Stromal cell of bone marrow (primary cell): Measurements from ENCODE around the gene NEBL.

Experiments used
- DNase-seq: peaks from one replicate; pipeline ENCODE4 v3.0.0-alpha.2; 2012; ENCODE audit warnings: low read depth

NEBL gene

GRCh38 chr10:20903635-20904390, 6.7 kb upstream of the NEBL start:
- no peak for DNase-seq

DNA sequence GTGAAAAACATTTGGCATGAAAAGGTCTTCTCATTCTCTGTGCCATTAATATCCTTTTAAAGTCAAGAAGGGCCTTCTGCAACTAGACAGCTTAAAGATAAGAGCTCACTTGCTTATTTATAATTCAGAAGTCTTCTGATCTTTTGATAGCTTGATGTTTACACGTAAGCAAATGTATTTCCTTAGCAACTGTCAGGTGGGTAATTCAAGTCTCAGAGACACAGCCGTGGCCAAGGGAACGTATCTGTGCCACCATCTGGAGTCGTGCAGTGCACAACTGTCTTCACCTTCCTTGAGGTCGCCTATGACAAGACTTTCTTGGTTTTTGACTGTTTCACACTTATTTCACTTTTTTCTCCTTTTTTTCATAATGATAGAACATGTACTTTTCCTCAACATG, 4.0 kb upstream of the NEBL start:
- DNase-seq = no peak

DNA sequence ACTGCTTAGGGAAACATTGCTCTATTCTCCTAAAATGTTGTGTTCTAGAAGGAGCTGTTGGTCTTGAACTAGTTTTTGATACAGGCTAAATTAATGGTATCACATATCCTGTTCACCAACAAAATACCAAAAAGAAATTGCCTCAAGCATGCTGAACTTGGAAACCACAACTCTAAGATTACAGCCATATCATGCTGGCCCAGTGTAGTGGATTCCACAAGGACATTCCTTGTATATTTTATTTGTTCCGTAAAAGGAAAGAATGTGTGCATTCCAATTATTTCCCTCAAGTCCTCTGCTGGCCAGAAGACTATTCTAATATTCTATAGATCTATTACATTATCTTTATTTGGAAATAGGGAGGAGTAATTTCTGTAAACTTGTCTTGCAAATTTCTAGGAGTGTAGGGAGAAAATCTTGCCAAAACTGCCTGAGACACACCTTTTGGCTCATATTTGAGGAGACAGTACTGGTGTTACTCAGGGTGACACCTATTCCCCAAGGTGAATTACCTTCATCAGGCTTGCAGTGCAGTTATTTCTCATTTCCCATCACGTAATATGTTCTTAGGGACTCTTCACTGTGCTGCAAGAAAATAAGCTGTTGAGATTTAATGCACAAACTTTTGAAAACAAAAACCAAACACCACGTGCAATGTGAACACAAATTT, 1.9 kb upstream of the NEBL start:
- DNase-seq = no peak

DNA sequence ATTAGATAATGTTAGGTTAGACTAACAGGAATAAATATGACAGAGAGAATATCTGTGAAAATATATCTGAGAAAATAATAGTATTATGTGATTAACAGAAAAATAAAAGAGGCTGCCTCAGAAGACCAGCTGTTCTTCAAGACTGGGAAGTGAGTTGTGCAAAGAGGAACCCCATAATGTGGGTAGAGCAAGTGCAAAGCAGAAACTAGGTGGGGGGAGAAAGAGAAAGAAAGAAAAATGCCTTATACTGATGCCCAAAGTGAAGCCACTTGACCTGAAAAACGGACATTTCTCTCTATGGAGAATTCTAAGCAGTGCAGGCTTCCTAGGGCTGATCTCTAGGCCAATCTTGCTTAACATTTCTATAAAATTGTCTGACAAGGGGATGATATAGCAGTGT, 3.8 kb downstream of the NEBL start:
- no peak for DNase-seq

DNA sequence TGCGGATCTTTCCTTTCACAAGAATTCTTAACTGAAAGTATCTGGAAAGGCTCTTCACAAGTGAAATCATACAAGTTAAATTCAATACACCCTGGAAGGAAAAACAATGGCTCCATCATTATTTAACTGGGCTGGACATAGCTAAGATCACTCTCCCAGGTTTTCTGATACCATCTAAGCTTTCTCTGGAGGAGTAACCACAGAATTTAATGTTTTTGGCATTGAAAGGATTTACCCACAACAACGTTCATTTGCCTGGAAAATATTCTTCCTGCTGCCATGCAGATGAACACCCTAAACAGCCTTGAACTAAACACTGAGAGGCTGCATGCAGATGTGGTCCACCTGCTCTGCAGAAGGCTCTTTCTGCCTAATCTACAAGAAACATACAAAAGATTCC, 4.3 kb downstream of the NEBL start:
- no peak for DNase-seq

DNA sequence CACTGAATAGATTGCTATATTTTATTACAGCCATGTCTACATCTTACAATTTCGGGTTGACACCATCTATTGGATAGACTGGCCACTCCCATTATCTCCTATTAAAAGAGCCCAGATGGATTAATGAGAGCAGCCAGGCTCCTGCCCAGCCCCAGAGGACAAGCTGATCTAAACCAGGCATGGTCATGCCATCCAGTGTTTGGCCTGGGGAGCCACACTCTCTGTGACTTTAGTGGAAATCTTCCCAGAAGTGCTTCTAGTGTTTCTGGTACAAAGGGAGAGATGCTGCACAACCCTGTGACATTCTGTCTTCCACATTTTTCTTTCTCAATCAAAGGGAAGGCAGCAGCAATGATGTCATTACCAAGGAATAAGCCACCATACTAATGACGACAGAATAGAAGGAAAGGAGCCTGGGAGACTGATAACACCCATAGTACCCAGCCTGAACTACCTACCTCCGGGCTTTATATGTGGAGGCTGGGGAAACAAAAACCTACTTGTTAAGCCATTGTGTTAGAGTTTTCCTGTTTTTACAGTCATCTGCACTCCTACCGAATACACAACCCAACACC, 5.0 kb downstream of the NEBL start:
- no peak for DNase-seq

DNA sequence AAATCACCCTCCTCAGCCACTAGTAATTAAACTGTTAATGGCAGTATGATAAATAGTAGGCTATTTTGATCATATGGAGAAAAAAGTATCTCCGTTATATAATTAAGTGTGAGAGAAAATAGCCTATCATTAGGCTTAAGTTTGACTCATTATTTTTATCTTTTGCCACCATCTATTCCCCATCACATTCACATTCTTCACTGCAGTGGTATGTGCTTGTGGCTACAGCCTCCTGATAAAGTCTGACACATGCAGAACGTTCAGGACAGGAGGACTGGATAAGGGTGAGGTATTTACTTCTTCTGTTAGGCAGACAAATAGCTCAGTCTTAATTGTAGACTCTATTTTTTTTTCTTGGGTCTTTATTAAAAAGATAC, 5.8 kb downstream of the NEBL start:
- DNase-seq = no peak

- no peak for DNase-seq
These were observed 6.4 kb downstream of the NEBL start for GRCh38 chr10:20890491-20891337.

DNA sequence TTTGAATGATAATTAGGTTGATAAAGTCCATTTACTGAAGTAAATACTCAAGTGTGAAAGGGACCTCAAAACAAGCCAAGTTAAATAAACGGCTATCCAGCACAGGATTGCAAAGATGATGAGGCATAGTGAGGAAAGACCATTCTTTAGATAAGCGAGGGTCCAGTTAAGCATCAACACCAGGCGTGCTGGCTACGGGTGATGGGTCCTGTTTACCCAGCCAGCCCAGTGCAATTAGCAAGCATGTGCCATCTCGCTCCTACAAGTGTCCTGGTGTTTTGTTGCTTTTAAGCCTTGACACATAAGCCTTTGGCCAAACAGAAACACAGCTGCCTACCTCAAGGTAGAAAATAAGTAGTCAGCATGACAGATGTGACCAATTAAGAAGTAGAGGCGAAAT, 7.1 kb downstream of the NEBL start:
- DNase-seq = no peak

DNA sequence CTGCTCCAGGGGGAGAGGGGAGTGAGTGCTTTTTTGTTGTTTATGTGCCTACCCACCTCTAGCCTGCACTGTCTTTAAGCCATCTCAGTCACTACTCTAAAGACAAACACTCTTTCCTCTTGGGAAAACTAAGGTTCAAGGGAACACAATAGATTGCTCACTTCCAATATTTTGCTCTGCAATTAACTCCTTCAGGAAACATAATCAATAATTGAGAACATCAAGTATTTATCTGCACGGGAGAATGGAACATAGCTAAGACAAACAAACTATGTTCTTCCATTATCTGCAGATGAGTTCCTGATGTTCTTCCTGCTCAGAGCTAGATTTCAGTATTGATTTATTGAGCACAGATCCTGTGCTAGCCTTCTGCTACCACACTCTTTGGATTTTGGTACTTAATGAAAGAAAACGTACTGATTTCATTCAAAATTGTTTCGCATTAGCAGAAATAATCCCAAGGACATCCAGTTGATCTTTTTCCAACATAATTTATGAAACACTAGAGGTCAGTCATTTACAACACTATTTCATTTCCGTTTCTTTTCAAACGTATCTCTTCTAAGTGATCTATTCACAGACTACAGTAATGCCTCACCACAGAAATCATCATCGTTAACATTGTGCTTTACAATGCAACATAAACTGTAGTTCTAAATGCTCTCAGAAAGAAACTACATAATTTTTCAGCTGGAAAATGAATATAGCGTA, 8.3 kb downstream of the NEBL start:
- no peak for DNase-seq

DNA sequence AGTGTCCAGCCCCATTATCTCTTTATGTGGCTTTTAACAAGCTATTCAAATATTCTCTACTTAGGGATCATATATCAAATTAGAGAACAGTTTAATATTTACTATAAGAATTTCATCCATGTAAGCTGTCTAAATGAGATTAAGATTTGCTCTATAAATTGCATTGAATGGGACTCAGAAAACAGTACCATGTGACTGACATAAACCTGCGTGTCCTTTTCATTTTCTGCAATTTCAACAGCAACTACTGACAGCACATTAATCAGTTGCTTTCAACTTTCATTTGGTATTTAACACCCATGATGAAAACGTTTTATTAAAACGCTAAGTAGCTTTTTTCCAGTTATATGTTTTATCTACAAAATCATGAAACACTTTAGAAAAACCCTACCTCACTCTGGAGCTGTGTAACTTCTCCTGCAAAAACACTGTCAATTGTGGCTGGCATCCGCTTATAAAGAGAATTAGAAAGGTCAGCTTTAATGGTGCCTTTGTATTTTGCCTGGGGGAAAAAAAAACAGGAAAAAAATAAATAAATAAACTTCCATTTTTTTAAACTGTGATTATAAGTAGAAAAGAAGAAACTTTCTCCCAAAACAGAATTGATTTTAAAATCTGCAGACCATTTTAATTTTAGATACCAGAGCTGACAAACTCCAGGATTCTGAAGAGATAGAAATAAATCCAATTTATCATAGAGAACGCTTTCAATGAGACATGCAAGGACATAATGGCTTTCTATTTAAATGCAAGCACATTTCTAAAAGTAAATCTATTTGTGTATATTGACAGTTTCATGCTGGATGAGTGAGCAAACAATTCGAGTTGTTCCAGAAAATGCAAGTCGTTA, 9.2 kb downstream of the NEBL start:
- no peak for DNase-seq

- DNase-seq = no peak
These were observed 11.4 kb downstream of the NEBL start for GRCh38 chr10:20885678-20886077.

DNA sequence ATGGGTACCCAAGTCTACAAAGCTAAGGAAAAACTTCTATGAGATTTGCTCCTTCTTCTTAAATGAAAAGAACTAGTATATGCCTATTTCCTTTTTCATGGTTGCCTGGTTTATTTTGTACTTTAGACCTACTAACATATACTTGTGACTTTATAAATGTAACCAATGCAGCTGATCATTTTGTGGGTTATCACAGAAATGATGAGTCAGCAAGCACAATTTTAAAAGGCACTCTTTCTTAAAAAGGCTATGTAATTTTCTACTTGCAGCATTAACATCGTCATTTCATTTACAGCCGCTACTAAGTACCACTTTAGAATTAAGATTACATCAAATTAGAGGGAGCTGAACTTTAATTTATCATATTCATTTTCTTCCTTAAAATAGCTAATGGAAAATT, 13.6 kb downstream of the NEBL start:
- DNase-seq = no peak

DNA sequence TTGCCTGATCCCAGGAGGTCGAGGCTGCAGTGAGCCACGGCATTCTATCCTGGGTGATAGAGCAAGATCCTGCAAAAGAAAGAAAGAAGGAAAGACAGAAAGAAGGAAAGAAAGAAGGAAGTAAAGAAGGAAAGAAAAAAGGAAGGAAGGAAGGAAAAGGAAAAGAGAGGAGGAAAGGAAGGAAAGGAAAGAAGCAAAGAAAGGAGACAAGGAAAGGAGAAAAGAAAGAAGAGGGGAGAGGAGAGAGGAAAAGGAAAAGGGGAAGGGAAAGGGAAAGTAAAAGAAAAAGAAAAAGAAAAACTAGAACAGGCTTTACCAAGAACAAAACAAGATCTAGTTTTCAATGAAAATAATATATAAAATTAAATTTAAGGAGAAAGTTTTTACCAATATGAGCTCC, 15.0 kb downstream of the NEBL start:
- no peak for DNase-seq

DNA sequence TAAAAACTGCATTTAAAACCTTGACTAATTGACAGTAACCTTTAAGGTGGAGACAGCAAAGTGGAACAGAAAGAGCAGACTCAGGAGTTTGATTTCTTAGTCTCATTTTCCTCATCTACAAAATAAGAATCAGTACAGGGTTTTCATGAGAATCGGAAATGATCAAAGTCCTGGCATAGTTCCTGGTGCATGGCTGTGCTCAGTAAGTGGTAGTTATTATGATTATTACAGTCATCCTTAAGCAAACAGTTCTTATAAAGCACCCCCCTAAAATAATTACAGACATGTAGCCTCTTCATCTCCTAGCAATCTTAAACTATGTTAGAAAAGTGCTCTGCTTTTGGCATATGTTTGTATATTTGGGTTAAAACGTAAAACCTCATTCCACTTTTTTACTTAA, 18.0 kb downstream of the NEBL start:
- DNase-seq = no peak

DNA sequence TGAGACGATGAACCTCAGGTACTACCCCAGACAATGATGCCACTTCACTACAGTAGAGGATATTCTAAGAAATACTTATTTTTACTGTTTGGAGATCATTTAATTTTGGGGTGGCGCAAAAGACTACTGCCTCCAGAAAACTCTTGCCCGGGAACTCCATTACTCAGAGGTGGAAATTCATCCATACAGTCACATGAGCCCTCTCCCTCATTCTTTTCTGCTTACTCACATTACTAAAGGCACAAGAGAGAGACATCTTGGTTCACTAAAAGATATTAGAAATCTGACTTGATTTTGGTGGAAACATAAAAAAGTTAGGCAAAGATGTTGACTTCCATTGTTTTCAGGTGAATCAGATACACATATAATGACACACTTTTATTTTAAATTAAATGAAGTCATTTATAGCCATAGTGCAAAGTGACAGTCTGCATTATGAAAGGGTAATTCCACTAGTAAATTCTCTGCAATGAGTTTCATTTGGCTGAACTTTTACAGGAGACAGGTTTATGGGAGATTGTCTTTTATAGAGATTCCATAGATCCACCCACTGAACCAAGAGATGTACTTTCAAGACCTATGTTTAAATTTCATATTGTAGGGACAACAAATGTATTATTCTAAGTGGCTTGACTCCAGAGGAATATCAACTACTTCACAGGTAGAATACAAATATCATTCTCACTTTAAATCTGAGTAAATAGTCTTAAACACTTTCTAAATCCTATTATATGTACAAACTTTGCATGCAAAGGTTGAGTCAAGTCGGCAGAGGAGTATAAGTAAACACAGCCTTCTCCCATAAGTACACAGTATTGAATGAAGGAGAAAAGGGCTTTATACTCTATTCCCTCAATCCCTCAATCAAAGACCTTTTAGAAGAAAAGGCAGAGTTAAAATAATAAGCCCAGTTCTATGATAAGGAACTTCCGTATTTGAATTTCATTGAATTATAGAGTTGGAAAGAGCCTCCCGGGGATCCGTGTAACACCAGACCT, 18.8 kb downstream of the NEBL start:
- DNase-seq = no peak

DNA sequence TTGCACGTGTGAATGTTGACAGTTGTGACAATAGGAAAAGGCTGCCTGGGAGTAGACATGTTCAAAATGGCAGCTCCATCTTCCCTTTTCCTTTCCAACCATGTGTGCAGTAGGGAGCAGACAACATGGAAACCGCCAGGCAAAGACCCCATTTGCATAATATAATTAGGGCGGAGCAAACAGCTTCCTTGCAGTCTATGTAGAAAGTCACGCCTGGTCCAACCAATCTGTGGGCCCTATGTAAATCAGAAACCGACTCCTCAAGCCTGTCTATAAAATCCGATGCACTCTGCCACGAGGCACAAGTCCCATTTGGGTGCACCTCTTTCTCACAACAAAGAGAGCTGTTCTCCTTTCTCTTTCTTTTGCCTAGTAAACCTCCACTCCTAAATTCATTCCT, 19.6 kb downstream of the NEBL start:
- no peak for DNase-seq

DNA sequence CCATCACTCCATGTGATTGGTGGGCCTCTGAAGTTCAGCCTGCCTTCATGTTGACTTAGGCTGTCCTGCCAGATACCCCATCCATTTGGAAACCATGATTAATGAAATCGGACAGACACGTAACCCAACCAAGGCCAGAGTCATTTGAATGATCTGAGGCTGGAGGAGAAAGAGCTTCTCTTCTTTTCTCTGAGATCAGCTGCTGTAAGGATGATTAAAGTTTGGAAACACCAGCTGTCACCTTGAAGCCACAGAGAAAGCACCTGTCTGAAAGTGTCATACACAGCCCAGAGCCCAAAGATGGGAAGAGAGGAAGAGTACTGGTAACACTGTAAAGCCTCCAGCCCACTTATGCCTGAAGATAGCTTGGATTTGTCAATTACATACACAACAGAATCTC, 22.9 kb downstream of the NEBL start:
- no peak for DNase-seq

DNA sequence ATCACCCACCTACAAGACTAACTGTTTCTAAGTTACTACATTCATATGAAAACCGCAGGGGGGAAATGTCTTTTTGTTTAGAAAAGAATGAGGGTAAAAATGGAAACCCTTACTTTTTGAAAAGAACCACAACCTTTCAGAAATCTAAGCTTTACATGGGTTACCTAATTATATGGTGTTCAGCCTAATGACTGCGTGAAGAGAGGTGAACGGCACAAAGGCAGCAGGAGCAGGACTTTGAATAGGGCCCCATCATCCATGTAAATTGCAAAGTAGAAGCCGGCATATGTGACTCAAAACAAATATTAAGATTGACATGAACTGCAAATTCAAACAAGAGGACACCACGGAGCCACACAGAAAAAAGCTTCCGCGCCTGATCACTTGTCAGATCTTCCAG, 25.1 kb downstream of the NEBL start:
- DNase-seq = no peak

DNA sequence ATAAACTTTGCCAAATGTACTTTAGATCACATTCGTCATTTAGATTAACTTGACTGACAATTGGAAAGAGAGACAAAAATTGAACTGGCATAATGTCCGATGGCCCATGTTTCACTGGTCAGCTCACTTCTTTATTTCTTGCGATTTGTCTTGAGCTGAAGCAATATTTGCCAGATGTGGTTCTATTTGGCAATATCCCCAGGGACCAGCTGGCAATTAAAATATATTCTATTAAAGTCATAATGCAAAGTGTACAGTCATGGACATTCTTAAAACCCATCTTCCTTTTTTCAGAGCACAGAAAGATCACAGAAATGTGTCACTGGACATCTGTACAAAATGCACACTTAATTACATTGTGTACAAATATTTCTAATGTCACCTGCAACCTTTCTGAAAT, 26.3 kb downstream of the NEBL start:
- no peak for DNase-seq
